Measurements from ENCODE around the gene UBE2Z.
"Not testable (repeated sequence)": the region's sequence is repeated elsewhere in the genome, so short reads cannot be mapped to it uniquely, and the experiment has no call there.

The UBE2Z gene

GRCh38 chr17:48908047-48908843 is at the start of gene UBE2Z:
UBE2Z (plus strand) TSS chr17:48908407; CDS start chr17:48908504, 97 bp downstream.
- H3K36me3 Mint-ChIP-seq, result peaks cover 13% of the 10 kb centered on the region

GRCh38 chr17:48860034-48860433 is 48.2 kb upstream of the UBE2Z start:
- H3K36me3 Mint-ChIP-seq, result peaks cover 21% of the 10 kb centered on the region
- no peaks in the 10 kb centered on the region for H3K9me3 Mint-ChIP-seq
- no peaks in the 10 kb centered on the region for H3K27me3 Mint-ChIP-seq
- no peak overlapping the region for H3K27ac Mint-ChIP-seq
- no peaks in the 10 kb centered on the region for H3K4me1 Mint-ChIP-seq
- H3K4me3 Mint-ChIP-seq, result no peak overlapping the region

More at GRCh38 chr17:48908047-48908843, at the start of gene UBE2Z:
- Mint-ChIP-seq H3K4me1 (peaks cover 50% of the 10 kb centered on the region), H3K4me3 (peak within 1 kb of the TSS; percentile 91), H3K27ac (peak within 1 kb of the TSS; percentile 97), H3K27me3 (no peaks in the 10 kb centered on the region), H3K9me3 (no peaks in the 10 kb centered on the region)

- no peaks in the 10 kb centered on the region for H3K27me3 Mint-ChIP-seq
- peaks cover 22% of the 10 kb centered on the region for H3K36me3 Mint-ChIP-seq
- H3K4me3 Mint-ChIP-seq, result no peak overlapping the region
- no peaks in the 10 kb centered on the region for H3K4me1 Mint-ChIP-seq
- no peaks in the 10 kb centered on the region for H3K9me3 Mint-ChIP-seq
- no peak overlapping the region for H3K27ac Mint-ChIP-seq
Observed at GRCh38 chr17:48860456-48860855, 47.8 kb upstream of the UBE2Z start.

GRCh38 chr17:48868916-48869500 is 39.2 kb upstream of the UBE2Z start:
- no peak overlapping the region for H3K4me3 Mint-ChIP-seq

GRCh38 chr17:48869821-48870318 is 38.3 kb upstream of the UBE2Z start:
- Mint-ChIP-seq H3K9me3 (no peaks in the 10 kb centered on the region), H3K4me3 (no peak overlapping the region), H3K36me3 (peaks cover 7% of the 10 kb centered on the region), H3K27ac (no peak overlapping the region), H3K4me1 (peaks cover 6% of the 10 kb centered on the region), H3K27me3 (no peaks in the 10 kb centered on the region)

More at GRCh38 chr17:48868916-48869500, 39.2 kb upstream of the UBE2Z start:
- Mint-ChIP-seq H3K4me1 (peaks cover 6% of the 10 kb centered on the region), H3K27me3 (no peaks in the 10 kb centered on the region), H3K9me3 (no peaks in the 10 kb centered on the region), H3K36me3 (peaks cover 11% of the 10 kb centered on the region), H3K27ac (no peak overlapping the region)

- Mint-ChIP-seq H3K27ac (no peak overlapping the region), H3K36me3 (peaks cover 1% of the 10 kb centered on the region), H3K9me3 (no peaks in the 10 kb centered on the region), H3K4me3 (no peak overlapping the region), H3K27me3 (no peaks in the 10 kb centered on the region), H3K4me1 (peaks cover 6% of the 10 kb centered on the region)
Observed at GRCh38 chr17:48871035-48871550, 37.1 kb upstream of the UBE2Z start.

- H3K9me3 Mint-ChIP-seq, result no peaks in the 10 kb centered on the region
- H3K27me3 Mint-ChIP-seq, result no peaks in the 10 kb centered on the region
- no peak overlapping the region for H3K4me3 Mint-ChIP-seq
- peaks cover 6% of the 10 kb centered on the region for H3K4me1 Mint-ChIP-seq
- H3K36me3 Mint-ChIP-seq, result no peaks in the 10 kb centered on the region
- no peak overlapping the region for H3K27ac Mint-ChIP-seq
Observed at GRCh38 chr17:48871551-48872351, 36.5 kb upstream of the UBE2Z start.

GRCh38 chr17:48872409-48872808 is 35.8 kb upstream of the UBE2Z start:
- not testable (repeated sequence) for H3K4me3 Mint-ChIP-seq, H3K9me3 Mint-ChIP-seq, H3K4me1 Mint-ChIP-seq, H3K27ac Mint-ChIP-seq, H3K27me3 Mint-ChIP-seq, H3K36me3 Mint-ChIP-seq

GRCh38 chr17:48873209-48873608 is 35.0 kb upstream of the UBE2Z start:
- H3K27me3 Mint-ChIP-seq, result no peaks in the 10 kb centered on the region
- no peaks in the 10 kb centered on the region for H3K9me3 Mint-ChIP-seq
- H3K4me3 Mint-ChIP-seq, result no peak overlapping the region
- H3K36me3 Mint-ChIP-seq, result no peaks in the 10 kb centered on the region
- peaks cover 6% of the 10 kb centered on the region for H3K4me1 Mint-ChIP-seq
- H3K27ac Mint-ChIP-seq, result no peak overlapping the region

GRCh38 chr17:48873696-48874443 is 34.3 kb upstream of the UBE2Z start:
- no peak overlapping the region for H3K27ac Mint-ChIP-seq
- H3K27me3 Mint-ChIP-seq, result no peaks in the 10 kb centered on the region
- H3K9me3 Mint-ChIP-seq, result no peaks in the 10 kb centered on the region
- H3K4me1 Mint-ChIP-seq, result peaks cover 6% of the 10 kb centered on the region
- no peaks in the 10 kb centered on the region for H3K36me3 Mint-ChIP-seq
- H3K4me3 Mint-ChIP-seq, result no peak overlapping the region

GRCh38 chr17:48878920-48879898 is 29.0 kb upstream of the UBE2Z start:
- Mint-ChIP-seq H3K36me3 (no peaks in the 10 kb centered on the region), H3K27me3 (no peaks in the 10 kb centered on the region), H3K9me3 (no peaks in the 10 kb centered on the region), H3K27ac (no peak overlapping the region), H3K4me1 (peaks cover 3% of the 10 kb centered on the region), H3K4me3 (no peak overlapping the region)

- H3K4me3 Mint-ChIP-seq, result no peak overlapping the region
- no peaks in the 10 kb centered on the region for H3K9me3 Mint-ChIP-seq
- H3K36me3 Mint-ChIP-seq, result no peaks in the 10 kb centered on the region
- H3K27ac Mint-ChIP-seq, result no peak overlapping the region
- H3K27me3 Mint-ChIP-seq, result no peaks in the 10 kb centered on the region
- H3K4me1 Mint-ChIP-seq, result peaks cover 5% of the 10 kb centered on the region
Observed at GRCh38 chr17:48882272-48882671, 25.9 kb upstream of the UBE2Z start.

GRCh38 chr17:48883171-48883570 is 25.0 kb upstream of the UBE2Z start:
- Mint-ChIP-seq H3K4me1 (peaks cover 5% of the 10 kb centered on the region), H3K9me3 (no peaks in the 10 kb centered on the region), H3K27me3 (no peaks in the 10 kb centered on the region), H3K36me3 (no peaks in the 10 kb centered on the region), H3K4me3 (no peak overlapping the region), H3K27ac (no peak overlapping the region)

GRCh38 chr17:48890086-48890485 is 18.1 kb upstream of the UBE2Z start:
- Mint-ChIP-seq H3K27ac (no peak overlapping the region), H3K4me3 (peak overlapping the region; percentile 13), H3K36me3 (peaks cover 1% of the 10 kb centered on the region), H3K27me3 (no peaks in the 10 kb centered on the region), H3K4me1 (peaks cover 11% of the 10 kb centered on the region), H3K9me3 (no peaks in the 10 kb centered on the region)

Data from activated naive CD4-positive, alpha-beta T cell treated with anti-CD3 and anti-CD28 coated beads, Interleukin-2, amount 50 U/mL, for 24 hours (primary cell).